SK-N-MC (cell line): ENCODE measurements around the gene CNIH2.

Source experiments
- EZH2 ChIP-seq: fragments of 200-600 bp; sonication (generic); IDR thresholded peaks from one replicate; pipeline ENCODE4 v1.6.1; 2017; ENCODE audit warnings: antibody characterized with exemption
- FOXP2 ChIP-seq: optimal IDR thresholded peaks from 2 replicates; pipeline ENCODE3; 2011; ENCODE audit warnings: mild to moderate bottlenecking, moderate library complexity; ENCODE audit not compliant: insufficient read depth; ENCODE audit errors: extremely low read length, control extremely low read depth
- POLR2AphosphoS5 ChIP-seq: IDR thresholded peaks from 2 replicates; pipeline ENCODE4 v1.6.1; 2012; ENCODE audit warnings: mild to moderate bottlenecking, low read depth, low read length, borderline replicate concordance

DNA sequence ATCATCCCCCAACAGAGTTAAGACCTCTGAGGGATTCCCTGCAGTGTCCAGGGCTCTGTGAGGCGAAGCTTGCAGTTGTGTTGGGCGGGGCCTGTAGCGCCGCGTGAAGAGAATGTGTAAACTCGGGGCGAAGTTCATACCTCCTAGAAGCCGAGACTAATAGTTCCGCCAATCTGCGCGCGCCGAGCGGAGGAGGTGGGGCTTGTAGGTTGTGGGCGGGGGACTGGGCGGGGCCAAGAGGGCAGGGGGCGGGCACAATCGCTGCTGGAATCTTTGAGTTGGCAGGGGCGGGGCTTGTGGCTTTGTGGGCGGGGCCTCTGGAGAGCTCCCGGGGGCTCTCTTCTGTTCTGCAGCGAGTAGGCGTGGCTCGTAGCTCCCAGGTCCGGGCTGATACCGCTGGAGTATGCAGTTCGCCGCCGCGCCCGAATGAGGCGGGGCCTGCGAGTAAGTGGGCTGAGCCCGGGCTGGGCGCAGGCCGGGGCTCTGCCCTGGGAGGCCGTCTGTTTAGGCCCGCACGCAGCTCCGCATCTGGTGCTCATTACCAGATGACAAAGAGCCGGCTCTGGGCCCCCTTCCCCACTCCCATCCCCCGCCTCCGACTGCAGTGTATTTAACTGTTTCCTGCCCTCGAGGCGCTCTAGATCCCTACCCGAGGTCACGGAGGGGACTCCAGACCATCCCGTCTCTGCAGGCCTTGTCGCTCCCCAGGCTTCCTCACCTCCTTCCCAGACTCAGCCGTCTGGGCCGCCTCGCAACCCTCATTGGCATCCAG, 34.8 kb downstream of the CNIH2 start:
- TF ChIP-seq POLR2AphosphoS5 = peak; percentile 73
- TF ChIP-seq EZH2 = no peak
- TF ChIP-seq FOXP2 = no peak
